GM19351 (cell line): ENCODE data around the gene ASTN2.

Experiments used
- ATAC-seq: cut with Tn5 transposase; IDR thresholded peaks from one replicate; pipeline ENCODE4 v1.9.1; 2021; ENCODE audit warnings: mild to moderate bottlenecking, moderate library complexity; ENCODE audit not compliant: unreplicated experiment

Gene ASTN2

GRCh38 chr9:117253261-117253660, 161.6 kb downstream of the ASTN2 start:
- ATAC-seq: no peak

GRCh38 chr9:117250610-117251215, 164.1 kb downstream of the ASTN2 start:
- ATAC-seq: no peak

- peak; percentile 60 for ATAC-seq
These were observed 165.1 kb downstream of the ASTN2 start for GRCh38 chr9:117249799-117250198.

GRCh38 chr9:117247266-117247665, 167.6 kb downstream of the ASTN2 start:
- ATAC-seq: peak; percentile 61

- ATAC-seq: no peak
These were observed 169.6 kb downstream of the ASTN2 start for GRCh38 chr9:117245175-117245829.

- no peak for ATAC-seq
These were observed 172.8 kb downstream of the ASTN2 start for GRCh38 chr9:117242082-117242481.

- no peak for ATAC-seq
These were observed 175.4 kb downstream of the ASTN2 start for GRCh38 chr9:117239428-117239827.

- no peak for ATAC-seq
These were observed 180.8 kb downstream of the ASTN2 start for GRCh38 chr9:117234103-117234502.

- ATAC-seq: no peak
These were observed 181.8 kb downstream of the ASTN2 start for GRCh38 chr9:117233016-117233415.

GRCh38 chr9:117232281-117232680, 182.6 kb downstream of the ASTN2 start:
- ATAC-seq: no peak

- ATAC-seq: no peak
These were observed 183.8 kb downstream of the ASTN2 start for GRCh38 chr9:117231012-117231411.

GRCh38 chr9:117224695-117225094, 190.2 kb downstream of the ASTN2 start:
- ATAC-seq: no peak

- ATAC-seq: no peak
These were observed 195.9 kb downstream of the ASTN2 start for GRCh38 chr9:117218951-117219350.

- ATAC-seq: no peak
These were observed 200.4 kb downstream of the ASTN2 start for GRCh38 chr9:117214416-117214815.

- ATAC-seq: no peak
These were observed 203.6 kb downstream of the ASTN2 start for GRCh38 chr9:117211280-117211679.

- no peak for ATAC-seq
These were observed 209.1 kb downstream of the ASTN2 start for GRCh38 chr9:117205806-117206205.

- ATAC-seq: no peak
These were observed 209.9 kb downstream of the ASTN2 start for GRCh38 chr9:117204971-117205370.

- no peak for ATAC-seq
These were observed 223.2 kb downstream of the ASTN2 start for GRCh38 chr9:117191504-117192261.

GRCh38 chr9:117189121-117189520, 225.7 kb downstream of the ASTN2 start:
- no peak for ATAC-seq

GRCh38 chr9:117188394-117188793, 226.5 kb downstream of the ASTN2 start:
- ATAC-seq: no peak

GRCh38 chr9:117187498-117187897, 227.4 kb downstream of the ASTN2 start:
- ATAC-seq: no peak

- ATAC-seq: no peak
These were observed 230.7 kb downstream of the ASTN2 start for GRCh38 chr9:117184173-117184572.
